NT2/D1 (cell line): Measurements from ENCODE around the gene KIAA1549.

ENCODE experiments used
- DNase-seq: peaks from one replicate; pipeline ENCODE4 v3.0.0-alpha.2; 2011; ENCODE audit warnings: low read depth, low spot score
- H3K27me3 ChIP-seq: 2 replicates; pipeline ENCODE4 v1.6.0; 2011; ENCODE audit warnings: mild to moderate bottlenecking; ENCODE audit not compliant: insufficient read length, insufficient read depth
- H3K36me3 ChIP-seq: 2 replicates; pipeline ENCODE4 v1.6.1; 2011; ENCODE audit warnings: mild to moderate bottlenecking, low read length, mixed read lengths; ENCODE audit not compliant: insufficient read depth, insufficient read length
- H3K4me1 ChIP-seq: 2 replicates; pipeline ENCODE4 v1.5.1; 2011; ENCODE audit not compliant: insufficient read depth, insufficient read length
- H3K4me3 ChIP-seq: 2 replicates; pipeline ENCODE4 v1.5.1; 2011; ENCODE audit warnings: low read depth; ENCODE audit not compliant: insufficient read length
- H3K9ac ChIP-seq: 2 replicates; pipeline ENCODE4 v1.6.0; 2011; ENCODE audit warnings: low read depth; ENCODE audit not compliant: insufficient read length
- H3K9me3 ChIP-seq: 2 replicates; pipeline ENCODE4 v1.5.1; 2011; ENCODE audit warnings: mild to moderate bottlenecking, low read length; ENCODE audit not compliant: insufficient read depth
- SUZ12 ChIP-seq: IDR thresholded peaks from 2 replicates; pipeline ENCODE4 v1.6.1; 2011; ENCODE audit not compliant: insufficient read length, insufficient read depth; ENCODE audit errors: extremely low read depth
- YY1 ChIP-seq: IDR thresholded peaks from 2 replicates; pipeline ENCODE4 v1.6.1; 2011; ENCODE audit not compliant: insufficient read length, insufficient read depth
- ZNF274 ChIP-seq: IDR thresholded peaks from 2 replicates; pipeline ENCODE4 v1.6.1; 2011; ENCODE audit warnings: mild to moderate bottlenecking, low read depth, low read length

KIAA1549 gene

GRCh38 chr7:138785587-138786437 is 195.4 kb downstream of the KIAA1549 start:
- Histone ChIP-seq H3K9ac (no peak overlapping the region), H3K4me3 (no peak overlapping the region), H3K4me1 (no peaks in the 10 kb centered on the region), H3K9me3 (no peaks in the 10 kb centered on the region; the same call in 1 of the 2 replicates), H3K27me3 (no peaks in the 10 kb centered on the region), H3K36me3 (no peaks in the 10 kb centered on the region)
- TF ChIP-seq ZNF274: no peak
- TF ChIP-seq SUZ12: no peak
- TF ChIP-seq YY1: no peak
- DNase-seq: no peak

- Histone ChIP-seq H3K9ac (no peak overlapping the region), H3K36me3 (no peaks in the 10 kb centered on the region), H3K9me3 (no peaks in the 10 kb centered on the region; the same call in 1 of the 2 replicates), H3K27me3 (no peaks in the 10 kb centered on the region), H3K4me1 (no peaks in the 10 kb centered on the region), H3K4me3 (no peak overlapping the region)
- TF ChIP-seq YY1: no peak
- no peak for TF ChIP-seq SUZ12
- no peak for TF ChIP-seq ZNF274
- DNase-seq: no peak
Observed at GRCh38 chr7:138784692-138785091, 196.5 kb downstream of the KIAA1549 start.
